NT2/D1 (cell line): ENCODE results near the gene NKAPL.

Experiments
- DNase-seq: peaks from one replicate; pipeline ENCODE4 v3.0.0-alpha.2; 2011; ENCODE audit warnings: low read depth, low spot score
- H3K27me3 ChIP-seq: 2 replicates; pipeline ENCODE4 v1.6.0; 2011; ENCODE audit warnings: mild to moderate bottlenecking; ENCODE audit not compliant: insufficient read length, insufficient read depth
- H3K36me3 ChIP-seq: 2 replicates; pipeline ENCODE4 v1.6.1; 2011; ENCODE audit warnings: mild to moderate bottlenecking, low read length, mixed read lengths; ENCODE audit not compliant: insufficient read depth, insufficient read length
- H3K4me1 ChIP-seq: 2 replicates; pipeline ENCODE4 v1.5.1; 2011; ENCODE audit not compliant: insufficient read depth, insufficient read length
- H3K4me3 ChIP-seq: 2 replicates; pipeline ENCODE4 v1.5.1; 2011; ENCODE audit warnings: low read depth; ENCODE audit not compliant: insufficient read length
- H3K9ac ChIP-seq: 2 replicates; pipeline ENCODE4 v1.6.0; 2011; ENCODE audit warnings: low read depth; ENCODE audit not compliant: insufficient read length
- H3K9me3 ChIP-seq: 2 replicates; pipeline ENCODE4 v1.5.1; 2011; ENCODE audit warnings: mild to moderate bottlenecking, low read length; ENCODE audit not compliant: insufficient read depth
- SUZ12 ChIP-seq: IDR thresholded peaks from 2 replicates; pipeline ENCODE4 v1.6.1; 2011; ENCODE audit not compliant: insufficient read length, insufficient read depth; ENCODE audit errors: extremely low read depth
- YY1 ChIP-seq: IDR thresholded peaks from 2 replicates; pipeline ENCODE4 v1.6.1; 2011; ENCODE audit not compliant: insufficient read length, insufficient read depth
- ZNF274 ChIP-seq: IDR thresholded peaks from 2 replicates; pipeline ENCODE4 v1.6.1; 2011; ENCODE audit warnings: mild to moderate bottlenecking, low read depth, low read length

The NKAPL gene

GRCh38 chr6:28251661-28252008, 7.5 kb upstream of the NKAPL start:
- Histone ChIP-seq H3K9ac (peak overlapping the region; percentile 84), H3K27me3 (no peaks in the 10 kb centered on the region), H3K9me3 (no peaks in the 10 kb centered on the region), H3K36me3 (peaks cover 21% of the 10 kb centered on the region), H3K4me3 (peak overlapping the region; percentile 81), H3K4me1 (no peaks in the 10 kb centered on the region)
- no peak for TF ChIP-seq SUZ12
- TF ChIP-seq ZNF274, result no peak
- no peak for TF ChIP-seq YY1
- DNase-seq, result no peak

DNA sequence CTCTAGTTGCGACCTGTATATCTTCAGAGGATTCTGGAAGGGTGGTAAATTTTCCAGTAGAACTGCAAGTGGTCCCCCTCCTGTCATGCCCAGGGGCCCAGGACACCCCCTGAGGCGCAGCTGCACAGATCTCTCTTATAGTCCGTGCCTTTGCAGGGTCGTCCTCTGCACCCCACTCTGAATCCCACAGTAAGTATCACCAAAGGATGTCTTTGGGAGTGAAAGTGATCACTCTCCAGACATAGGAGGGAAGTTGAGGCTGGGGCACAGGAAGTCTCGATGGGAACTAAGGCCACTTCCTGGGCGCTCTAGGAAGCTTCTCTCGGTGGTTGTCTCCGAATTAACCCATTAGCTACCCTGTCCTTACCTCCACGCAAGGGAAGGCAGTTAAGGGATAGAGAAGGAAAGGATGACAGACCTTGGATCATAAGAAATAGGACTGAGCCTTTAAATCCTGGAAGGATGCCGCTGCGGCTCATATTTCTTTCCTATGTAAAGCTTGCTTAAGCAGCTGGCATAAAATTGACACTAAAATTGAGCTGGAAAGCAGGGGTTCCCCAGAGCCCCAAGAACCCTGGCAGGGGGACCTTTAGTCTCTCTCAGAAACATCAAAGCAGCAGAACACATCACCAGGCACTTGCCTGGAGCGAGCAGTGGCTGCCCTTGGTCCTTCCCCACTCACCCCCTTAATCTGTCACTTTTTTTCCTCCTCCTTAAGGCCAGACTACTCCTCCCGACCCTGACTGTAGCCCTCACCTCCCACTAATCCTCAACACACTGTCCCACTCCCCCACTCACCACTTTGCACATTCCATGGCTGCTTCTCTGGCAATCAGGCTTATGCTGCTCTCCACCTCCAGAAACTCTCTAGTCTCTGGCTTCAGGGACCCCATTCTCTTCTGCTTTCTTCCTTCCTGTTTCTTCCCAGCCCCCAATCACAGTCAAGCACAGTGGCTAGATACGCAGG, 6.8 kb upstream of the NKAPL start, which contains the start of gene ZKSCAN4:
ZKSCAN4 (minus strand) TSS at position 261 of the 967 bp plus-strand sequence. CDS start 289 bp downstream, outside the sequence.
- no peaks in the 10 kb centered on the region for H3K4me1 ChIP-seq
- H3K27me3 ChIP-seq, result no peaks in the 10 kb centered on the region
- H3K9me3 ChIP-seq, result no peaks in the 10 kb centered on the region
- H3K9ac ChIP-seq, result peak within 1 kb of the TSS; percentile 84
- H3K36me3 ChIP-seq, result peaks cover 17% of the 10 kb centered on the region
- TF ChIP-seq YY1 (no peak), SUZ12 (no peak), ZNF274 (no peak)
- H3K4me3 ChIP-seq, result peak within 1 kb of the TSS; percentile 81
- DNase-seq, result peak; percentile 77

- H3K4me1 ChIP-seq, result no peaks in the 10 kb centered on the region
- no peak for TF ChIP-seq SUZ12
- no peak for TF ChIP-seq YY1
- TF ChIP-seq ZNF274, result no peak
- H3K36me3 ChIP-seq, result peaks cover 7% of the 10 kb centered on the region
- no peak overlapping the region for H3K9ac ChIP-seq
- H3K4me3 ChIP-seq, result no peak overlapping the region
- DNase-seq, result no peak
- no peaks in the 10 kb centered on the region for H3K9me3 ChIP-seq
- H3K27me3 ChIP-seq, result no peaks in the 10 kb centered on the region
These were observed 5.0 kb upstream of the NKAPL start for GRCh38 chr6:28254121-28254519.

DNA sequence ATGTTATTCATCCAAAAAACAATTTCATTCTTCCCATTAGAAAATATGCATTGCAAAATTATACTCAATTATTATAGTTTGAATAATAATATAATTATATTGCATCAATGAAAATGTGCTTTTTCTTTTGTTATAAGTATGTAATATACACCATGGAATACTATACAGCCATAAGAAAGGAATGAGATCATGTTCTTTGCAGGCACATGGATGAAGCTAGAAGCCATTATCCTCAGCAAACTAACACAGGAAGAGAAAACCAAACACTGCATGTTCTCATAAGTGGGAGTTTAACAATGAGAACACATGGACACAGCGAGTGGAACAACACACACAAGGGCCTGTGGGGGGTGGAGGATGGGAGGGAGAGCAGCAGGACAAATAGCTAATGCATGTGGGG, 2.1 kb upstream of the NKAPL start:
- TF ChIP-seq YY1 (no peak), ZNF274 (no peak), SUZ12 (no peak)
- H3K27me3 ChIP-seq, result no peaks in the 10 kb centered on the region
- no peak overlapping the region for H3K4me3 ChIP-seq
- H3K4me1 ChIP-seq, result no peaks in the 10 kb centered on the region
- no peaks in the 10 kb centered on the region for H3K9me3 ChIP-seq
- no peaks in the 10 kb centered on the region for H3K36me3 ChIP-seq
- no peak overlapping the region for H3K9ac ChIP-seq
- DNase-seq, result no peak

DNA sequence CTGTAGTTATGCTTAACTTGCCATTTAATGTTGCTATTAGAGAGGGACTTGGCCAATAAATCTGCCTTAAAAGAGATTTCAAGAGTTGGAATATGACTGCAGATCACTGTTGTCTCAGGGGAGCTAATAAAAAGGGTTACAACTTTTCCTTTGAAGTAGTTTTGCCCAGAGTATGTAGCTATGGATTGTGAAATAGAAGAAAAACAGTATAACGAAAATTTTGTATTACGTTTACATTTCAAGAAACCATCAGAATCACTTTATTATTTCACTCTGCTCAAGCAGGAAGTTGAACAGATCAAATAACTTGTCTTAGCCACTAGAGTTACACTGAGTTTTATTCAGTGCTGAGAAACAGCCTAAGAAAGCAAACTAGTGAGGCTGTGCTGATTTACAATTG, 4.8 kb downstream of the NKAPL start:
- no peak for TF ChIP-seq ZNF274
- no peak for TF ChIP-seq YY1
- no peak for TF ChIP-seq SUZ12
- no peak overlapping the region for H3K9ac ChIP-seq

DNA sequence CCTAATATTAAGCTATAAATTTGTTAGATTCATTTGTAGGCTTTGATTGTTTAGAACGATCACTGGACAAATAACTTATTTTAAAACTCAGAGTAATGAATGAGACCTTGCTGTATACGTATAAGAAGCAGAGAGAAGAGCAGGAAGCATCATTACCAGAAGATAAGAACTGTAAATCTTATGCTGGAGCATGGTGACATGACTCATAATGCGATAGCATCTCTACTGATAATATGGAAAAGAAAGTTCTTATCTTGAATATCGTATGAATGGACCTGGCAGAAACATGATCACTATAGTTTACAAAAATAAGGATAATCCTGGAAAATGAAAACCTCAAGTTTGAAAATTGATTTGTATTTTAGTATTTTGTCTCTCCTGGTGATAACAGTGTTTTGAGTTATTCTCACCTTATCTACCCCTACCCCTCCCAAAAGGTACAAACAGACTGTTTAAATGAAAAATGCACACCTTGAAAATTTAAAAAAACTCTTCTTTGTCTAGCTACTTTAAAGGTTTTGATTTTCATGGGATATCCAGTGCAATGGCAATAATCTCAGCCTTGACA, 5.8 kb downstream of the NKAPL start:
- H3K4me3 ChIP-seq, result no peak overlapping the region
- no peak for TF ChIP-seq YY1
- no peak for TF ChIP-seq SUZ12
- TF ChIP-seq ZNF274, result no peak

More for the DNA sequence above, 4.8 kb downstream of the NKAPL start:
- H3K9me3 ChIP-seq, result no peaks in the 10 kb centered on the region
- H3K27me3 ChIP-seq, result no peaks in the 10 kb centered on the region
- no peak for DNase-seq
- no peak overlapping the region for H3K4me3 ChIP-seq
- no peaks in the 10 kb centered on the region for H3K4me1 ChIP-seq
- H3K36me3 ChIP-seq, result no peaks in the 10 kb centered on the region

DNA sequence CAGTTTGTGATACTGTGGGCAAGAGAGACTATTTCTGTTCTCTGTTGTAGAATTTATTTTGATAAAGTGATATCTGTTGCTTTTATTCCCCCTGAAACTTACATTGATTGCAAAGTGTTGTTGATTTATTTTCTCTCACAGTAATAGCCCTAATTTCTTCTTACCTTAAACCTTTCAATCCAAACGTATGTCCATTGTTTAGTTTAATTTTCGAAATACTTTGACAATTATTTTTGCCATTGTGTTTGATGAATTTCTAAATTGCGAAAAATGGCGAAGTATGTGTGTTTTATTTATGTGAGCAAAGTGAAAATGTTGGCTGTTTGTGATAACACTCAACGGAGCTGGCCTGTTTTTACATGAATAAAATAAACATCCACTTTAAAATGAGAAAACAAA, 7.5 kb downstream of the NKAPL start:
- no peak for TF ChIP-seq ZNF274
- no peak for TF ChIP-seq SUZ12
- TF ChIP-seq YY1, result no peak
- H3K9ac ChIP-seq, result peak overlapping the region; percentile 80
- peaks cover 3% of the 10 kb centered on the region for H3K36me3 ChIP-seq
- peak overlapping the region; percentile 70 for H3K4me3 ChIP-seq
- no peaks in the 10 kb centered on the region for H3K9me3 ChIP-seq
- H3K4me1 ChIP-seq, result no peaks in the 10 kb centered on the region
- DNase-seq, result no peak
- no peaks in the 10 kb centered on the region for H3K27me3 ChIP-seq

More for the DNA sequence above, 5.8 kb downstream of the NKAPL start:
- DNase-seq, result no peak
- Histone ChIP-seq H3K9me3 (no peaks in the 10 kb centered on the region), H3K4me1 (no peaks in the 10 kb centered on the region), H3K9ac (no peak overlapping the region), H3K36me3 (no peaks in the 10 kb centered on the region), H3K27me3 (no peaks in the 10 kb centered on the region)
